ENCODE results near the gene CEP162. TPM values are rescaled to one million over a fixed set of nuclear protein-coding genes. Genes with fewer than 3 reads are reported as not detected.
"Not testable (repeated sequence)": the region's sequence is repeated elsewhere in the genome, so short reads cannot be mapped to it uniquely, and the experiment has no call there.

CEP162 gene
- total and polyA plus RNA-seq, 2 experiments from 2014 or later, result 9.2 to 15.4 TPM

- no peak for TF ChIP-seq POLR2AphosphoS5 (IDR thresholded peaks at IDR 0.05; ENCODE audit: low read depth)
Measured at GRCh38 chr6:84167457-84167856, 60.0 kb downstream of the CEP162 start (continued).

GRCh38 chr6:84166395-84166794 lies 61.0 kb downstream of the CEP162 start:
- Mint-ChIP-seq H3K27me3 (ENCODE audit: insufficient read depth, low read depth, poor library complexity) (peaks cover 2% of the 10 kb centered on the region), H3K4me1 (no peaks in the 10 kb centered on the region), H3K36me3 (ENCODE audit: low read depth) (no peaks in the 10 kb centered on the region), H3K9me3 (no peaks in the 10 kb centered on the region), H3K4me3 (no peak overlapping the region), H3K27ac (no peak overlapping the region)
- TF ChIP-seq ZNF331 (CRISPR knock-in tag; IDR thresholded peaks at IDR 0.05; ENCODE audit: low read depth), result no peak
- no peak for TF ChIP-seq NANOG (IDR thresholded peaks at IDR 0.05; ENCODE audit: borderline replicate concordance)
- no peak for TF ChIP-seq STAT1 (IDR thresholded peaks at IDR 0.05; ENCODE audit: unreplicated experiment)
- TF ChIP-seq POLR2AphosphoS5 (IDR thresholded peaks at IDR 0.05; ENCODE audit: low read depth), result no peak
- no peak for TF ChIP-seq EZH2phosphoT487 (IDR thresholded peaks at IDR 0.05; ENCODE audit: unreplicated experiment)
- TF ChIP-seq JUNB (IDR thresholded peaks at IDR 0.05; ENCODE audit: unreplicated experiment), result no peak
- H3K4me1 ChIP-seq (ENCODE audit: insufficient read depth), result no peaks in the 10 kb centered on the region
- H3K36me3 ChIP-seq (ENCODE audit: insufficient read depth), result no peaks in the 10 kb centered on the region
- no peaks in the 10 kb centered on the region for H3K27me3 ChIP-seq (ENCODE audit: insufficient read depth)
- H3K27ac ChIP-seq (ENCODE audit: low read depth), result no peak overlapping the region
- H2AFZ ChIP-seq, result no peak overlapping the region
- no peak for DNase-seq (ENCODE audit: low spot score)
- ATAC-seq, result no peak
- no peaks in the 10 kb centered on the region for H3F3A ChIP-seq (replicated peaks; ENCODE audit: low read depth)
- H3K9me2 ChIP-seq (ENCODE audit: insufficient read depth), result no peaks in the 10 kb centered on the region
- no peak overlapping the region for H3K4me2 ChIP-seq
- H4K20me1 ChIP-seq (replicated peaks; ENCODE audit: insufficient read depth), result no peaks in the 10 kb centered on the region
- no peaks in the 10 kb centered on the region for H3K79me2 ChIP-seq (replicated peaks; ENCODE audit: insufficient read depth)
- no peak overlapping the region for H3K4me3 ChIP-seq

GRCh38 chr6:84164328-84164727 lies 63.1 kb downstream of the CEP162 start:
- not testable (repeated sequence) for H3K27ac ChIP-seq (ENCODE audit: low read depth)

GRCh38 chr6:84161190-84161589 lies 66.3 kb downstream of the CEP162 start:
- no peaks in the 10 kb centered on the region for H3K4me1 Mint-ChIP-seq
- no peak overlapping the region for H3K4me2 ChIP-seq
- no peaks in the 10 kb centered on the region for H3K36me3 Mint-ChIP-seq (ENCODE audit: low read depth)
- H3K27me3 ChIP-seq (ENCODE audit: insufficient read depth), result no peaks in the 10 kb centered on the region
- H3K27ac ChIP-seq (ENCODE audit: low read depth), result no peak overlapping the region
- H3F3A ChIP-seq (replicated peaks; ENCODE audit: low read depth), result no peaks in the 10 kb centered on the region
- no peaks in the 10 kb centered on the region for H3K36me3 ChIP-seq (ENCODE audit: insufficient read depth)
- H3K4me3 Mint-ChIP-seq, result no peak overlapping the region
- H3K4me1 ChIP-seq (ENCODE audit: insufficient read depth), result no peaks in the 10 kb centered on the region
- H3K9me2 ChIP-seq (ENCODE audit: insufficient read depth), result no peaks in the 10 kb centered on the region
- H3K27me3 Mint-ChIP-seq (ENCODE audit: insufficient read depth, low read depth, poor library complexity), result no peaks in the 10 kb centered on the region
- H2AFZ ChIP-seq, result no peak overlapping the region
- H3K27ac Mint-ChIP-seq, result no peak overlapping the region; the same call in 1 of the 2 replicates
- H4K20me1 ChIP-seq (replicated peaks; ENCODE audit: insufficient read depth), result no peaks in the 10 kb centered on the region; the same call in 1 of the 2 replicates
- no peaks in the 10 kb centered on the region for H3K9me3 Mint-ChIP-seq
- no peak overlapping the region for H3K4me3 ChIP-seq
- ATAC-seq, result no peak
- no peaks in the 10 kb centered on the region for H3K79me2 ChIP-seq (replicated peaks; ENCODE audit: insufficient read depth)
- no peak for DNase-seq (ENCODE audit: low spot score)
- TF ChIP-seq REST (IDR thresholded peaks at IDR 0.05; ENCODE audit: unreplicated experiment), result no peak
- no peak for TF ChIP-seq EZH2 (IDR thresholded peaks at IDR 0.05; ENCODE audit: low read depth, unreplicated experiment)

More at GRCh38 chr6:84164328-84164727, 63.1 kb downstream of the CEP162 start:
- not testable (repeated sequence) for ATAC-seq; H3K79me2 ChIP-seq (replicated peaks; ENCODE audit: insufficient read depth); H3K4me3 ChIP-seq; H3K27me3 Mint-ChIP-seq (ENCODE audit: insufficient read depth, low read depth, poor library complexity); H3K4me1 Mint-ChIP-seq; H3K4me1 ChIP-seq (ENCODE audit: insufficient read depth); H3K4me3 Mint-ChIP-seq; DNase-seq (ENCODE audit: low spot score); H3K27me3 ChIP-seq (ENCODE audit: insufficient read depth); H3K9me2 ChIP-seq (ENCODE audit: insufficient read depth); H3K4me2 ChIP-seq; H4K20me1 ChIP-seq (replicated peaks; ENCODE audit: insufficient read depth); H3K27ac Mint-ChIP-seq; H3K36me3 Mint-ChIP-seq (ENCODE audit: low read depth); H3K9me3 Mint-ChIP-seq; H2AFZ ChIP-seq; H3F3A ChIP-seq (replicated peaks; ENCODE audit: low read depth); H3K36me3 ChIP-seq (ENCODE audit: insufficient read depth)
